K562 (cell line): ENCODE data around the gene RMND5A. TPM values are rescaled to one million over a fixed set of nuclear protein-coding genes. Genes with fewer than 3 reads are reported as not detected.

Experiments
- ATAC-seq: fragments of 200-7000 bp; cut with Tn5 transposase; 3 replicates; pipeline ENCODE4 v1.9.1; 2020; ENCODE audit warnings: moderate library complexity
- BruUV-seq: library from RNA; stranded (reverse); fragments of 400-500 nt; replicated peaks from 2 replicates; lab custom pipeline; 2021; lab: Mats Ljungman, UMichigan
- CTCF ChIA-PET: fragments of 300-600 bp; formaldehyde crosslinking; extraction: SDS; loops from one replicate; lab custom pipeline; 2021; ENCODE audit warnings: low intra/inter-chr PET ratio; lab: Yijun Ruan, JAX
- POLR2A ChIA-PET: fragments of 300-600, 350-650 bp; sonication (Branson Sonifier 250); formaldehyde crosslinking; extraction: SDS; loops from one replicate; lab custom pipeline; 2021; ENCODE audit warnings: antibody characterized with exemption, inconsistent platforms; lab: Yijun Ruan, JAX
- DNase-seq, 4 experiments: peaks; one replicate each; pipeline versions ENCODE4 v3.0.0 to v3.0.0-alpha.2; 2011 to 2018; ENCODE audit warnings: low spot score in 3 of 4, mixed read lengths in 3 of 4; ENCODE audit errors: extremely low read depth in 1 of 4
- FAIRE-seq: peaks from 2 replicates; lab custom pipeline; 2011; peaks lifted over from hg19 to GRCh38; lab: Jason Lieb, UNC
- H2AFZ ChIP-seq: 2 replicates; pipeline ENCODE4 v1.6.0; 2011; ENCODE audit warnings: low read depth, low read length, control low read depth, inconsistent platforms
- H3K27ac ChIP-seq: fragments of 200-600 bp; 3 replicates; pipeline ENCODE4 v1.8.0; 2011; ENCODE audit warnings: low read depth, mild to moderate bottlenecking, control low read depth, inconsistent platforms, low read length, moderate library complexity, mixed read lengths; ENCODE audit errors: extremely low read depth
- H3K27me3 ChIP-seq, 2 experiments: fragments of 300-600 bp in 1 of 2; 2 replicates in 1 of 2; 3 replicates in 1 of 2; pipeline versions ENCODE4 v1.6.0 to v1.8.0; 2011; ENCODE audit warnings: inconsistent platforms in 2 of 2, low read length in 2 of 2, mild to moderate bottlenecking in 1 of 2, mixed read lengths in 1 of 2, moderate library complexity in 1 of 2; ENCODE audit not compliant: control insufficient read depth in 2 of 2, insufficient read depth in 2 of 2
- H3K36me3 ChIP-seq: fragments of 300-600 bp; 3 replicates; pipeline ENCODE4 v1.8.0; 2011; ENCODE audit warnings: mild to moderate bottlenecking, low read length, inconsistent platforms; ENCODE audit not compliant: control insufficient read depth, insufficient read depth
- H3K4me1 ChIP-seq, 2 experiments: fragments of 200-600 bp in 1 of 2; replicated peaks in 1 of 2; 2 replicates in 1 of 2; 3 replicates in 1 of 2; pipeline versions ENCODE4 v1.5.1 to v1.8.0; 2011; ENCODE audit warnings: inconsistent platforms in 2 of 2, low read length in 2 of 2, mild to moderate bottlenecking in 1 of 2, mixed read lengths in 1 of 2, moderate library complexity in 1 of 2; ENCODE audit not compliant: control insufficient read depth in 2 of 2, insufficient read depth in 2 of 2
- H3K4me2 ChIP-seq: 2 replicates; pipeline ENCODE4 v1.6.1; 2011; ENCODE audit warnings: low read length, control low read depth, inconsistent platforms, mixed read lengths; ENCODE audit not compliant: insufficient read depth
- H3K4me3 ChIP-seq: fragments of 200-600 bp; sonication (generic), shearing (Covaris generic); 2 replicates; pipeline ENCODE4 v1.5.1; 2016; ENCODE audit warnings: control low read depth, inconsistent platforms
- H3K79me2 ChIP-seq: fragments of 200-600 bp; 3 replicates; pipeline ENCODE4 v1.8.0; 2011; ENCODE audit warnings: low read length, inconsistent platforms; ENCODE audit not compliant: control insufficient read depth, insufficient read depth
- H3K9ac ChIP-seq, 2 experiments: 2 replicates each; pipeline versions ENCODE4 v1.6.0 to v1.6.1; 2011; ENCODE audit warnings: low read depth in 2 of 2, low read length in 2 of 2, control low read depth in 1 of 2, inconsistent platforms in 1 of 2, mild to moderate bottlenecking in 1 of 2, mixed read lengths in 1 of 2; ENCODE audit not compliant: insufficient read depth in 1 of 2
- H3K9me1 ChIP-seq: one replicate; pipeline ENCODE4 v1.6.0; 2011; ENCODE audit warnings: inconsistent platforms, mild to moderate bottlenecking, low read length, moderate library complexity; ENCODE audit not compliant: control insufficient read depth, insufficient read depth
- H3K9me3 ChIP-seq: replicated peaks from 2 replicates; pipeline ENCODE4 v1.5.1; 2011; ENCODE audit warnings: low read depth, low read length, inconsistent platforms; ENCODE audit not compliant: control insufficient read depth, insufficient read depth
- H4K20me1 ChIP-seq: replicated peaks from 2 replicates; pipeline ENCODE4 v1.6.1; 2011; ENCODE audit warnings: low read length, inconsistent platforms, mixed read lengths; ENCODE audit not compliant: control insufficient read depth, insufficient read depth
- BRCA1 ChIP-seq, 2 experiments: fragments of 450-650 bp in 1 of 2; sonication (generic) in 1 of 2; formaldehyde crosslinking in 1 of 2; IDR thresholded peaks; 2 replicates each; pipeline versions ENCODE4 v1.5.0 to v1.6.1; 2017 to 2020; ENCODE audit warnings: mild to moderate bottlenecking in 1 of 2, missing genetic modification reagents in 1 of 2
- CHD1 ChIP-seq: fragments of 200-600 bp; sonication (generic); IDR thresholded peaks from one replicate; pipeline ENCODE4 v1.6.1; 2012; ENCODE audit warnings: mild to moderate bottlenecking, moderate library complexity, low read length, inconsistent platforms
- CREBBP ChIP-seq: IDR thresholded peaks from one replicate; pipeline ENCODE4 v1.6.1; 2012; ENCODE audit warnings: low read depth, mild to moderate bottlenecking, control low read depth, inconsistent platforms, low read length
- DDX20 ChIP-seq: fragments of 450-650 bp; IDR thresholded peaks from 2 replicates; pipeline ENCODE4 v1.6.1; 2016; ENCODE audit warnings: missing genetic modification characterization, low read depth, mild to moderate bottlenecking, missing compliant biosample characterization, moderate library complexity
- DNMT1 ChIP-seq: fragments of 450-650 bp; IDR thresholded peaks from 2 replicates; pipeline ENCODE4 v1.6.1; 2016; ENCODE audit warnings: antibody characterized with exemption, mild to moderate bottlenecking
- GABPB2 ChIP-seq: fragments of 250-450 bp; sonication (Bioruptor Pico); conservative IDR thresholded peaks from 2 replicates; pipeline ENCODE4 v1.5.1; 2021; ENCODE audit warnings: mild to moderate bottlenecking
- MCM5 ChIP-seq: fragments of 450-650 bp; IDR thresholded peaks from 2 replicates; pipeline ENCODE4 v1.6.1; 2016; ENCODE audit warnings: low read depth
- RBM14 ChIP-seq: fragments of 200-400 bp; formaldehyde crosslinking; IDR thresholded peaks from 2 replicates; pipeline ENCODE4 v1.6.1; 2018; ENCODE audit warnings: low read depth, mild to moderate bottlenecking, low read length, moderate library complexity, borderline replicate concordance; ENCODE audit not compliant: insufficient read depth
- SAFB2 ChIP-seq: fragments of 200-400 bp; formaldehyde crosslinking; IDR thresholded peaks from 2 replicates; pipeline ENCODE4 v1.6.1; 2018; ENCODE audit warnings: borderline replicate concordance, low read length, low read depth, moderate library complexity; ENCODE audit not compliant: severe bottlenecking
- SMAD1 ChIP-seq: fragments of 150-350 bp; IDR thresholded peaks from 2 replicates; pipeline ENCODE4 v1.6.1; 2014; ENCODE audit warnings: low read length, low read depth; ENCODE audit not compliant: partially characterized antibody
- SP1 ChIP-seq: sonication (generic); formaldehyde crosslinking; IDR thresholded peaks from 2 replicates; pipeline ENCODE4 v1.8.1; 2022; ENCODE audit warnings: mild to moderate bottlenecking, missing genetic modification reagents
- TRIM28 ChIP-seq: fragments of 450-650 bp; IDR thresholded peaks from 2 replicates; pipeline ENCODE4 v1.6.1; 2017
- WGBS: fragments of 100-300 bp; shearing (Covaris generic); methylation state at CpG from one replicate; pipeline ENCODE4 v1.1.6; 2016; ENCODE audit warnings: low coverage, mixed read lengths; ENCODE audit not compliant: insufficient coverage; ENCODE audit errors: missing lambda C conversion rate; 5-methylcytosine and 5-hydroxymethylcytosine counted together
- in situ Hi-C: fragments of 300-500 bp; cut with MboI; formaldehyde crosslinking; loops from 4 replicates; pipeline ENCODE4 v1.15.0; 2018; ENCODE audit warnings: inconsistent platforms, mixed read lengths
- intact Hi-C: fragments of 100-400 bp; cut with micrococcal nuclease; formaldehyde crosslinking; loops from 2 replicates; pipeline ENCODE4 v1.14.2; 2022
- polyA plus RNA-seq, 8 experiments: library from polyadenylated mRNA; depleted of rRNA in 4 of 8; stranded (reverse) in 5 of 8; unstranded in 3 of 8; fragments of >200 nt; fragmentation: Nextera tagmentation in 2 of 8; fragmentation: Illumina TruSeq in 1 of 8; extraction: Ambion mirVana in 2 of 8; extraction: Trizol in 1 of 8; gene quantifications; 2 replicates each; pipeline versions ENCODE4 v1.2.1 to v1.2.3, GENCODE V29; 2011 to 2014; ENCODE audit warnings: inconsistent platforms in 1 of 8, missing spikeins in 1 of 8
- total RNA-seq, 7 experiments: library from RNA; depleted of rRNA in 6 of 7; stranded (reverse); fragments of >200 nt in 6 of 7; fragmentation: Illumina TruSeq in 2 of 7; extraction: Trizol in 2 of 7; gene quantifications; 2 replicates each; pipeline versions ENCODE4 v1.2.1 to v1.2.3, GENCODE V29; 2011 to 2021; ENCODE audit warnings: low replicate concordance in 1 of 7
- TF ChIP-seq, protein P1 (sequence below), 2 experiments: fragments of 200-800 bp in 1 of 2; sonication (Bioruptor generic) in 1 of 2; sonication (generic) in 1 of 2; formaldehyde crosslinking in 1 of 2; IDR thresholded peaks in 1 of 2; conservative IDR thresholded peaks in 1 of 2; 2 replicates each; pipeline versions ENCODE4 v1.5.0 to v1.6.1; 2016 to 2020; ENCODE audit warnings: missing compliant biosample characterization in 1 of 2, missing genetic modification characterization in 1 of 2, missing genetic modification reagents in 1 of 2
- TF ChIP-seq, protein P2 (sequence below): sonication (generic); formaldehyde crosslinking; IDR thresholded peaks from 2 replicates; pipeline ENCODE4 v1.9.0; 2022; ENCODE audit warnings: mild to moderate bottlenecking, missing genetic modification reagents
- TF ChIP-seq, protein P3 (sequence below): fragments of 450-650 bp; IDR thresholded peaks from 2 replicates; pipeline ENCODE4 v1.6.1; 2016; ENCODE audit warnings: low read depth, mild to moderate bottlenecking, moderate library complexity
- TF ChIP-seq, protein P4 (sequence below): sonication (generic); IDR thresholded peaks from 2 replicates; pipeline ENCODE4 v1.6.1; 2016

The RMND5A gene
- total and polyA plus RNA-seq, 9 of the 15 experiments (the other 6 are each of a cell fraction or from before 2014, with no cell fraction given) = 13.2 to 43.5 (median 34.1) TPM

DNA sequence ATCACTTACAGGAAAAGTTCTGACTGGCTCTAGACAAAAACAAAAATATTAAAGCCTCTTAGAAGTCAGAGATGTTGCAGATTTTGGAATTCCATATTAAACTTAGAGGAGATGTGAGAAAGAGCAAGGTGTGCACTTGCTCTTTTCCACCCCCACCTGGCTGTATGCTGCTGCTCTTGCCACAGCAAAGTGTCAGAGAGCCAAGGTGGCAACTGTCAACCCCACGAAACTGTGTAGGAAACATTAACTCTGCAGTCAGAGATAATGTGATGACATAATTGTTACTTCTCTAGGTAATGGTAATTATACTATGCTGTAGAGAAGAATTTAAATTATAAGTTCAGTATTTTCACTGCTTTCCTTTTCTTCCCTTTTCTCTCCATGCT, 45.2 kb downstream of the RMND5A start:
- BruUV-seq = no TSS peak
- Histone ChIP-seq H3K9me3 (no peaks in the 10 kb centered on the region), H3K27me3 (no peaks in the 10 kb centered on the region), H3K4me2 (no peak overlapping the region), H3K4me1 (no peaks in the 10 kb centered on the region), H3K4me3 (no peak overlapping the region), H2AFZ (no peak overlapping the region), H4K20me1 (no peaks in the 10 kb centered on the region), H3K79me2 (no peaks in the 10 kb centered on the region), H3K36me3 (peaks cover 34% of the 10 kb centered on the region), H3K9ac (no peak overlapping the region), H3K9me1 (no peaks in the 10 kb centered on the region), H3K27ac (no peak overlapping the region)
- in situ Hi-C loops = loop anchor here (25.0 kb wide), 1 partner anchor 297 kb away; no protein-coding TSS in a partner anchor
- ATAC-seq (no peak), FAIRE-seq (no peak), DNase-seq (no peak)
- 23% methylated on average over 1 of the region's 1 CpG for WGBS
- ChIA-PET POLR2A (no interaction called here), CTCF (interaction anchor here (0.8 kb wide), 1 partner anchor 43 kb away, joined by 4 read pairs; no protein-coding TSS in a partner anchor)
- intact Hi-C loops = no loop called here
- TF ChIP-seq SAFB2 (no peak), SP1 (no peak), BRCA1 (IDR thresholded peaks at IDR 0.05) (no peak), BRCA1 (CRISPR knock-in tag; IDR thresholded peaks at IDR 0.05) (no peak), DNMT1 (no peak), MCM5 (no peak), DDX20 (no peak), SMAD1 (no peak), TRIM28 (no peak), GABPB2 (CRISPR knock-in tag) (no peak), CREBBP (no peak), RBM14 (no peak), CHD1 (no peak)
- TF ChIP-seq, protein P1, sequence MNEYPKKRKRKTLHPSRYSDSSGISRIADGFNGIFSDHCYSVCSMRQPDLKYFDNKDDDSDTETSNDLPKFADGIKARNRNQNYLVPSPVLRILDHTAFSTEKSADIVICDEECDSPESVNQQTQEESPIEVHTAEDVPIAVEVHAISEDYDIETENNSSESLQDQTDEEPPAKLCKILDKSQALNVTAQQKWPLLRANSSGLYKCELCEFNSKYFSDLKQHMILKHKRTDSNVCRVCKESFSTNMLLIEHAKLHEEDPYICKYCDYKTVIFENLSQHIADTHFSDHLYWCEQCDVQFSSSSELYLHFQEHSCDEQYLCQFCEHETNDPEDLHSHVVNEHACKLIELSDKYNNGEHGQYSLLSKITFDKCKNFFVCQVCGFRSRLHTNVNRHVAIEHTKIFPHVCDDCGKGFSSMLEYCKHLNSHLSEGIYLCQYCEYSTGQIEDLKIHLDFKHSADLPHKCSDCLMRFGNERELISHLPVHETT (CRISPR knock-in tag; conservative IDR thresholded peaks at IDR 0.05 in 1 of 2, IDR thresholded peaks at IDR 0.05 in 1 of 2) = no peak
- TF ChIP-seq, protein P2, sequence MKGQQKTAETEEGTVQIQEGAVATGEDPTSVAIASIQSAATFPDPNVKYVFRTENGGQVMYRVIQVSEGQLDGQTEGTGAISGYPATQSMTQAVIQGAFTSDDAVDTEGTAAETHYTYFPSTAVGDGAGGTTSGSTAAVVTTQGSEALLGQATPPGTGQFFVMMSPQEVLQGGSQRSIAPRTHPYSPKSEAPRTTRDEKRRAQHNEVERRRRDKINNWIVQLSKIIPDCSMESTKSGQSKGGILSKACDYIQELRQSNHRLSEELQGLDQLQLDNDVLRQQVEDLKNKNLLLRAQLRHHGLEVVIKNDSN (CRISPR knock-in tag) = no peak
- TF ChIP-seq, protein P3, sequence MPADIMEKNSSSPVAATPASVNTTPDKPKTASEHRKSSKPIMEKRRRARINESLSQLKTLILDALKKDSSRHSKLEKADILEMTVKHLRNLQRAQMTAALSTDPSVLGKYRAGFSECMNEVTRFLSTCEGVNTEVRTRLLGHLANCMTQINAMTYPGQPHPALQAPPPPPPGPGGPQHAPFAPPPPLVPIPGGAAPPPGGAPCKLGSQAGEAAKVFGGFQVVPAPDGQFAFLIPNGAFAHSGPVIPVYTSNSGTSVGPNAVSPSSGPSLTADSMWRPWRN = no peak
- TF ChIP-seq, protein P4, sequence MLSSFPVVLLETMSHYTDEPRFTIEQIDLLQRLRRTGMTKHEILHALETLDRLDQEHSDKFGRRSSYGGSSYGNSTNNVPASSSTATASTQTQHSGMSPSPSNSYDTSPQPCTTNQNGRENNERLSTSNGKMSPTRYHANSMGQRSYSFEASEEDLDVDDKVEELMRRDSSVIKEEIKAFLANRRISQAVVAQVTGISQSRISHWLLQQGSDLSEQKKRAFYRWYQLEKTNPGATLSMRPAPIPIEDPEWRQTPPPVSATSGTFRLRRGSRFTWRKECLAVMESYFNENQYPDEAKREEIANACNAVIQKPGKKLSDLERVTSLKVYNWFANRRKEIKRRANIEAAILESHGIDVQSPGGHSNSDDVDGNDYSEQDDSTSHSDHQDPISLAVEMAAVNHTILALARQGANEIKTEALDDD = no peak
